Measurements from ENCODE around the gene SLC23A2. TPM values are rescaled to one million over a fixed set of nuclear protein-coding genes. Genes with fewer than 3 reads are reported as not detected.

The SLC23A2 gene
- total RNA-seq, 1 donor from 2014 or later: 58.8 TPM

DNA sequence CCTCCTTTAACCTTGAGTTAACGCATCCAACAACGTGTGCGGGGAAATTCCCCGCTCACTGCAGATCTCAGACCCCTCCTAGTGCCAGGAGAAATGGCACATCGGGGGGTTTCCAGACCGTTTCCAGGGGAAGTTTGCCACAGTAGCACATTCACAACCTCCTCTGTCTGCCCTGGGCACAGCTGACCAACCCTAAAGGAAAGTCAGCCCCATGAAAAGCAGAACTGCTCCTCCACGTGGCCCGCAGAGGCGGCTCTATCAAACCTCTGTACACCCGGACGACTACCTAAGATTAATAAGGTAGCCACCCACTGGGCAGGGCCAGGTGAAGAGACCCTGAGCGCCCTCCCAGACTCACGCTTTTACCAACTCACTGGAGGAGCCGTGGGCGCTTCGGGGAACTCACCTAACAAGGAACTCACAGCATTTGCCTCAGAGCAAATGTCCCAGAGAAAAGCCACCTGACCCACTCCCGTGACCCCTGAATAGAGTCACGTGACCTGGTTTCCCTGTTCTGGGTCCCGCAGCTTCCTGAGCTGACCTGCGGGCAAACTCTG, 186.5 kb downstream of the SLC23A2 start:
- no peak for DNase-seq (ENCODE audit: low spot score)

DNA sequence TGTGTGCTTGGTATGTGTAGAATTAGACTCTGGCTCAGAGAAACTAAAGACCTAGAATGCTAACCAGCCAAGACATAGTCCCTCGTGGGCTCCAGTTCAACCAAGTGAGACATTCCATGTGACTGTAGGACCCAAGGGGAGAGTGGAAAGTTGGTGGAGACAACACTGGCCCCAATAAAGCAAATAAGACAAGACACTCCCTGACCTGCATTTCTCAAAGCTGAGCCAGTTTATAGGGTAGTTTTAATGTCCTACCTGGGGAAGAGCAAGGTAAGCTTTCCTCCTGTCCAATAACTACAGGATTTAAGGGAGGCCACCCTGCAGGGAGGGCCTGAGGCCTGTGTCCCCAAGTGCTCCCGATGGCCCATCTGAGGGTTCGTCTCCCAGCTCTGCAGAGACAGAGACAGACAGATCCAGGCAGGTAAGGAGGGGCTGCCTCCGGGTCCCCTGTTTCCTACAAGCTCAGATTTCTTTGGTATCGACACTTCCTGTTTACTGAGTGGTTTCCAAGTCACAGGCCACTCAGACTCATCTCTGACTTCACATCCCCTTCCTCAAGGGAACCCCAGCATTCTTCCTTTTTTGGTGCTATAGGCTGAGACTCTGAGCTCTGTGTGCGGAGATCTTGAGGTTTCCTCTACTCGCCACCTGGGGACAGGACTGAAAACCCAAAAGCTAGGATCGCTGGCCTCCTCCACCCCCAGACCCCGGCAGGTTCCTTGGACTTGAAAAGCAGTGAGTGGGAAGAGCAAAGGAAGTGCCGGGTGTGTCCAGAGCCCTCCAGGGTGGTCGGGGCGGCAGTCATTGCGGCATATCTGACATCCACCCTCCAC, 187.2 kb downstream of the SLC23A2 start:
- no peak for DNase-seq (ENCODE audit: low spot score)

DNA sequence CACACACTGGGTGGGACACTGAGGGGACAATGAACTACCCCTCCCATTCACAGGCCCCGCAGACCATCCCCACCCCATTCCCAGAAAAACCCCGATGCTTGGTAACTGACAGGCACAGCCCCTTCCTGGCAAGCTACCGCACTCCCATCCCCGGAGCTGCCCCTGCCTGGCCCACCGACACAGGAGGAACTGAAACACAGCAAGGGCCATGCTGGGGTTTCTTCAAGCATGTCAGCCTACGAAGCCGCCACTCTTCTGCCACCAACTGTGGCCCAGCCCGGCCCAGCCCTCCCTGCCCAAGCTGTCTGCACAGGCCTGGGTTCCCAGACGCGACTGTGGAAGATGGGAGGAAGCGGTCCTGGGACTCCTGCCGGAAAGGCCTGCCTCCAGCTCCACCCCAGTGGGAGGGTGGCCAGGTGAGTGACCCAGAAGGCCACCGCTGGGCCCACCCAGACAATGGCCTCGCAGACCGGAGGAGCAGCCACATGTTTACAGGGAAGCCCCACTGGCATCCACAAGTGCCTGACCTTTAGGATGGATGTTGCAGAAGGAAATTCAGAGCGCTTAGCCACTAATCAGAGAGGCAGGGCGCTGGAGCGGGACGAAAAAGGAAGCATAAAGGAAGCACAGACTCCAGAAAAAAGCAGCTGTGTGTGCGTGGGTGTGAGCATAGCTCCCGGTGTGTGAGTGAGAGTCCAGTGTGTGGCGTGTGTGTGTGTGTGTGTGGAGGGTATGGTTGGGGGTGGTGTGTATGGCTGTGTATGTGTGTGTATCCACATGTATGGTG, 188.0 kb downstream of the SLC23A2 start:
- DNase-seq (ENCODE audit: low spot score): no peak

DNA sequence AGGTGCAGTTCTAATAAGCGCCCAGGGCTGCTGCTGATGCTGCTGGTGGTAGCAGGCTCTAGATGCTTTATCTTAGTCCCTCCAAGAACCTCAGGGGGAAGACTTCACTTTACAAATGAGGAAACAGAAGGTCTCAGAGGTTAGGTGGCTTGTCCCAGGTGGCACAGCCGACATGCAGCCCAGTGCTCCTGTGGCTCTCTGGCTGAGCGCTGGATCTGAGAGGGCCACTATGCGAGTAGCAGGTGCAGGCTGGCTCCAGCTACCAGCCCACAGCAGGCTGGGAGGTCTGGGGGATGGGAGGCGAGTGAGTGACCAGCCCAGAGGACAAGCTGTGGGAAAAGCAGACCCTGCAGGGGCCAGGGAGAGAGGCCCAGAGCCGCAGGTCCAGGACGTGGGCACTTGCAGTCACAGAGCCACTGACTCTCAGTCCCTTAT, 188.7 kb downstream of the SLC23A2 start:
- DNase-seq (ENCODE audit: low spot score): no peak

GRCh38 chr20:4812216-4812615, 189.1 kb downstream of the SLC23A2 start:
- DNase-seq (ENCODE audit: low spot score): no peak

- DNase-seq (ENCODE audit: low spot score): peak; percentile 59
Observed at GRCh38 chr20:4811661-4812181, 189.6 kb downstream of the SLC23A2 start.

DNA sequence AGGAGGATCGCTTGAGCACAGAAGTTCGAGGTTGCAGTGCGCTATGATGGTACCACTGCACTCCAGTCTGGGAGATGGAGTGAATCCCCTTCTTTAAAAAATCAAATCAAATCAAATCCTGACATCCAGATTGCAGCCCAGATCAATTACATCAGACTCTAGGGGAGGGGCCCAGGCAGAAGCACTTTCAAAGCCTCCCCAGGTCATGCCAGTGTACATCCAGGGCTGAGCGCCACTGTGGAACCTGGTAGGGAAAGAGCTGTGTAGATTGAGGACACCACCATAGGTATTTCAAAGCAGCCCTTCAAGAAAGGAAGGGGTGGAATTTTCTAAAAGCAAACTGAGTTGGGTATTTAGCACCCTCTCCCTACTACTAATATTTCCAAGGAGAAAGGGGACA, 190.1 kb downstream of the SLC23A2 start:
- no peak for DNase-seq (ENCODE audit: low spot score)

DNA sequence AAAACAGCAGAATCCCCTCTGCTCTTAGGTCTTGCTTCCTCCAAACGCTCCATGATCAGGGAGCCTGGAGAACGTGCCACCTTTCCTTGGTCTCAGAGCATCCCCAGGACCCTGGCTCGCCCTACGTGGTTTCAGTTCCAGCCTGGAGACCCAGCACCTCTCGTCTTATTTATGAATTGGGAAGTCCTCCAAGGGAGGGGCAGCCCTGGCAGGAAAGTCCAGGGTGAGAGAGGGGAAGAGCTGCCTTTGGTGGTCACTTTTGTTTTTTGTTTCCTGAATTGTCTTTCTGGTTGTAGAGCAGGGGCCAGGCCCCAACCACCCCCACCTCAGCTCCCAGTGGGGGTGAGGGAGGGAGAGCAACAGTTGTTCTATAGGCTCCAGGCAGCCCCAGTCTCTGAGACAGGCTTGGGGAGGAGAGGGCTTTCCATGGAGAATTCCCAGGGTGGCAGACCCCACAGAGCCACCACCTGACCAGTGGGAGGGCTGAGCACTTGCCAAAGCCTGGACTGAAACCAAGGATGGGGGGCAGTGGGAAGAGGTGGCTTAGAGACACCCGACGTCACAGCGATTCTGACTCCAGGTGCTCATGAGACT, 190.8 kb downstream of the SLC23A2 start:
- DNase-seq (ENCODE audit: low spot score): no peak

- no peak for DNase-seq (ENCODE audit: low spot score)
Observed at GRCh38 chr20:4809707-4810106, 191.6 kb downstream of the SLC23A2 start.

GRCh38 chr20:4808872-4809271, 192.4 kb downstream of the SLC23A2 start:
- DNase-seq (ENCODE audit: low spot score): no peak

DNA sequence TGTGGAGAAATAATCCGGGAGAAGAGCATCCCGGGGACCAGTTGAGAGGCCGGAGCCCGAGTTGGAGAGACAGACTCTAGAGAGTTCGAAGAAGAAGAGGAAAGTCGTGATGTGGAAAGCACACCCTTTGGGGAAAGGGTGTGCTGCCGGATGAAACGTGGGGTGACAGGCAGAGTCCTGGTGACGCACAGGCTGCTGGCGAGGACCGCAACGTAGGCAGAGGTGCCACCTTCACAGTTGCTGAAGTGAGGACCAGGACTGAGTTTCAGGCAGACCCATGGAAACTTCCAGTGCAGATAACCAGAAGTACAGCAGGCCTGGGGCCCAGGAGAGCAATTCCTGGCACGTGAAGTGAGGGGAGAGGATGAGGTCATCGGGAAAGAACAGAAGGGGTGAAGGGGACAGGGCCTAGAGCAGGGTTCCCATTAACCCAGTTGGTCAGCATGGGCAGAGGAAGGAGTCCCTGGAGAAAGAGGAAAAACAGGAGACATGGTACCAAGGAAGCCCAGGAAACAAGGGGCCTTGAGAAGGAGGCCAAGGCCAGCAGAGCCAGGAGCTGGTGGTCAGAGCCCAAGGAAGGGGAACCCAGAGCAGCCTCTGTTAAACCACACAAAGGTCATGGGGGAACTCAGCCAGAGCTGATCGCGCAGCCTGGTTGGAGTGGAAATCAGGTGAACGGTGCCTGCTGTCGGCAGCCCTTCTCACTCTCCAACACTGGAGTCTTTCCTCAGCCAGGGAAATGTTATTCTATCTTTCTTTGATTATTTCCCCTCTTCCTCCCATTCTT, 195.5 kb downstream of the SLC23A2 start:
- no peak for DNase-seq (ENCODE audit: low spot score)

- no peak for DNase-seq (ENCODE audit: low spot score)
Observed at GRCh38 chr20:4802527-4802926, 198.8 kb downstream of the SLC23A2 start.

Other genes starting within 250 kb of the SLC23A2 start
- gene RASSF2, start 177.9 kb downstream of the SLC23A2 start, total RNA-seq: 13.9 TPM
- gene TMEM230, start 111.6 kb upstream of the SLC23A2 start, total RNA-seq: 125 TPM
- gene PCNA, start 118.4 kb upstream of the SLC23A2 start, total RNA-seq: 52.0 TPM
- gene CDS2, start 125.5 kb upstream of the SLC23A2 start, total RNA-seq: 58.1 TPM